HEK293 (cell line): ENCODE results near the gene NAPSA.
A peak's percentile ranks its signal among the peaks of the same experiment; 100 is the strongest.

ENCODE experiments used
- BCL11B ChIP-seq: fragments of 450-650 bp; formaldehyde crosslinking; IDR thresholded peaks from 2 replicates; pipeline ENCODE4 v1.5.1; 2016; ENCODE audit warnings: low read depth, missing biosample characterization, missing genetic modification characterization
- EGR2 ChIP-seq: fragments of 450-650 bp; formaldehyde crosslinking; IDR thresholded peaks from 2 replicates; pipeline ENCODE4 v1.5.1; 2016; ENCODE audit warnings: low read depth, missing biosample characterization, missing genetic modification characterization
- GFI1B ChIP-seq: fragments of 450-650 bp; formaldehyde crosslinking; IDR thresholded peaks from 2 replicates; pipeline ENCODE4 v1.5.1; 2016; ENCODE audit warnings: missing biosample characterization, missing genetic modification characterization
- IKZF3 ChIP-seq: fragments of 450-650 bp; IDR thresholded peaks from 2 replicates; pipeline ENCODE4 v1.5.0; 2018; ENCODE audit warnings: missing biosample characterization, mild to moderate bottlenecking, missing genetic modification characterization, moderate library complexity
- SP2 ChIP-seq: fragments of 450-650 bp; formaldehyde crosslinking; IDR thresholded peaks from 2 replicates; pipeline ENCODE4 v1.5.1; 2016; ENCODE audit warnings: missing biosample characterization, missing genetic modification characterization
- TRIM28 ChIP-seq: IDR thresholded peaks from 2 replicates; pipeline ENCODE4 v1.6.1; 2011; ENCODE audit warnings: low read length, control low read depth, borderline replicate concordance
- ZNF114 ChIP-seq: fragments of 450-650 bp; formaldehyde crosslinking; IDR thresholded peaks from 2 replicates; pipeline ENCODE4 v1.5.0; 2017; ENCODE audit warnings: missing biosample characterization, missing genetic modification characterization
- ZNF138 ChIP-seq: fragments of 450-650 bp; formaldehyde crosslinking; IDR thresholded peaks from 2 replicates; pipeline ENCODE4 v1.5.1; 2016; ENCODE audit warnings: missing biosample characterization, missing genetic modification characterization, borderline replicate concordance
- ZNF174 ChIP-seq: fragments of 450-650 bp; formaldehyde crosslinking; IDR thresholded peaks from 2 replicates; pipeline ENCODE4 v1.5.0; 2017; ENCODE audit warnings: missing biosample characterization, mild to moderate bottlenecking, missing genetic modification characterization
- ZNF175 ChIP-seq: fragments of 450-650 bp; formaldehyde crosslinking; IDR thresholded peaks from 2 replicates; pipeline ENCODE4 v1.5.1; 2016; ENCODE audit warnings: missing biosample characterization, missing genetic modification characterization
- ZNF221 ChIP-seq: fragments of 450-650 bp; formaldehyde crosslinking; IDR thresholded peaks from 2 replicates; pipeline ENCODE4 v1.5.1; 2017; ENCODE audit warnings: missing biosample characterization, missing genetic modification characterization, borderline replicate concordance
- ZNF223 ChIP-seq: fragments of 450-650 bp; formaldehyde crosslinking; IDR thresholded peaks from 2 replicates; pipeline ENCODE4 v1.5.1; 2016; ENCODE audit warnings: missing biosample characterization, missing genetic modification characterization
- ZNF266 ChIP-seq: fragments of 450-650 bp; formaldehyde crosslinking; IDR thresholded peaks from 2 replicates; pipeline ENCODE4 v1.5.1; 2016; ENCODE audit warnings: missing biosample characterization, missing genetic modification characterization, low read depth
- ZNF311 ChIP-seq: fragments of 450-650 bp; formaldehyde crosslinking; IDR thresholded peaks from 2 replicates; pipeline ENCODE4 v1.5.1; 2017; ENCODE audit warnings: missing biosample characterization, missing genetic modification characterization, borderline replicate concordance
- ZNF350 ChIP-seq: fragments of 450-650 bp; formaldehyde crosslinking; IDR thresholded peaks from 2 replicates; pipeline ENCODE4 v1.5.0; 2017; ENCODE audit warnings: missing biosample characterization, mild to moderate bottlenecking, missing genetic modification characterization
- ZNF433 ChIP-seq: fragments of 450-650 bp; formaldehyde crosslinking; IDR thresholded peaks from 2 replicates; pipeline ENCODE4 v1.5.1; 2016; ENCODE audit warnings: missing biosample characterization, missing genetic modification characterization, low read depth
- ZNF623 ChIP-seq: fragments of 450-650 bp; formaldehyde crosslinking; IDR thresholded peaks from 2 replicates; pipeline ENCODE4 v1.5.1; 2016; ENCODE audit warnings: missing biosample characterization, missing genetic modification characterization
- ZNF626 ChIP-seq: fragments of 450-650 bp; sonication (Bioruptor Pico); formaldehyde crosslinking; IDR thresholded peaks from 2 replicates; pipeline ENCODE4 v1.5.1; 2018; ENCODE audit warnings: missing biosample characterization, missing genetic modification characterization, inconsistent platforms
- ZNF629 ChIP-seq: fragments of 450-650 bp; formaldehyde crosslinking; IDR thresholded peaks from 2 replicates; pipeline ENCODE4 v1.5.1; 2017; ENCODE audit warnings: missing biosample characterization, missing genetic modification characterization
- ZNF658 ChIP-seq: fragments of 450-650 bp; formaldehyde crosslinking; IDR thresholded peaks from 2 replicates; pipeline ENCODE4; 2016; ENCODE audit warnings: missing biosample characterization, missing genetic modification characterization
- ZNF660 ChIP-seq: fragments of 450-650 bp; IDR thresholded peaks from 2 replicates; pipeline ENCODE4 v1.5.1; 2018; ENCODE audit warnings: missing biosample characterization, mild to moderate bottlenecking, missing genetic modification characterization
- ZNF707 ChIP-seq: fragments of 450-650 bp; formaldehyde crosslinking; IDR thresholded peaks from 2 replicates; pipeline ENCODE4 v1.5.1; 2016; ENCODE audit warnings: missing biosample characterization, missing genetic modification characterization
- ZNF777 ChIP-seq: fragments of 450-650 bp; formaldehyde crosslinking; IDR thresholded peaks from 2 replicates; pipeline ENCODE4 v1.5.1; 2017; ENCODE audit warnings: missing biosample characterization, missing genetic modification characterization, borderline replicate concordance
- ZNF830 ChIP-seq: fragments of 450-650 bp; IDR thresholded peaks from 2 replicates; pipeline ENCODE4 v1.5.0; 2018; ENCODE audit warnings: missing biosample characterization, missing genetic modification characterization, low read depth, mild to moderate bottlenecking, moderate library complexity
- ZSCAN30 ChIP-seq: fragments of 450-650 bp; IDR thresholded peaks from 2 replicates; pipeline ENCODE4 v1.5.1; 2018; ENCODE audit warnings: missing biosample characterization, mild to moderate bottlenecking, missing genetic modification characterization, moderate library complexity
- TF ChIP-seq, protein P1 (sequence below): fragments of 450-650 bp; formaldehyde crosslinking; IDR thresholded peaks from 2 replicates; pipeline ENCODE4 v1.5.1; 2016; ENCODE audit warnings: missing biosample characterization, missing genetic modification characterization
- TF ChIP-seq, protein P2 (sequence below): sonication (generic); formaldehyde crosslinking; IDR thresholded peaks from 2 replicates; pipeline ENCODE4 v1.8.1; 2022; ENCODE audit warnings: mild to moderate bottlenecking, moderate library complexity, missing genetic modification reagents
- TF ChIP-seq, protein P3 (sequence below): fragments of 450-650 bp; formaldehyde crosslinking; IDR thresholded peaks from 2 replicates; pipeline ENCODE4 v1.5.1; 2017; ENCODE audit warnings: missing biosample characterization, mild to moderate bottlenecking, missing genetic modification characterization, moderate library complexity
- TF ChIP-seq, protein P4 (sequence below): fragments of 450-650 bp; formaldehyde crosslinking; IDR thresholded peaks from 2 replicates; pipeline ENCODE4 v1.5.1; 2016; ENCODE audit warnings: missing biosample characterization, missing genetic modification characterization
- TF ChIP-seq, protein P5 (sequence below): fragments of 450-650 bp; formaldehyde crosslinking; IDR thresholded peaks from 2 replicates; pipeline ENCODE4 v1.5.1; 2017; ENCODE audit warnings: missing biosample characterization, missing genetic modification characterization

Gene NAPSA

DNA sequence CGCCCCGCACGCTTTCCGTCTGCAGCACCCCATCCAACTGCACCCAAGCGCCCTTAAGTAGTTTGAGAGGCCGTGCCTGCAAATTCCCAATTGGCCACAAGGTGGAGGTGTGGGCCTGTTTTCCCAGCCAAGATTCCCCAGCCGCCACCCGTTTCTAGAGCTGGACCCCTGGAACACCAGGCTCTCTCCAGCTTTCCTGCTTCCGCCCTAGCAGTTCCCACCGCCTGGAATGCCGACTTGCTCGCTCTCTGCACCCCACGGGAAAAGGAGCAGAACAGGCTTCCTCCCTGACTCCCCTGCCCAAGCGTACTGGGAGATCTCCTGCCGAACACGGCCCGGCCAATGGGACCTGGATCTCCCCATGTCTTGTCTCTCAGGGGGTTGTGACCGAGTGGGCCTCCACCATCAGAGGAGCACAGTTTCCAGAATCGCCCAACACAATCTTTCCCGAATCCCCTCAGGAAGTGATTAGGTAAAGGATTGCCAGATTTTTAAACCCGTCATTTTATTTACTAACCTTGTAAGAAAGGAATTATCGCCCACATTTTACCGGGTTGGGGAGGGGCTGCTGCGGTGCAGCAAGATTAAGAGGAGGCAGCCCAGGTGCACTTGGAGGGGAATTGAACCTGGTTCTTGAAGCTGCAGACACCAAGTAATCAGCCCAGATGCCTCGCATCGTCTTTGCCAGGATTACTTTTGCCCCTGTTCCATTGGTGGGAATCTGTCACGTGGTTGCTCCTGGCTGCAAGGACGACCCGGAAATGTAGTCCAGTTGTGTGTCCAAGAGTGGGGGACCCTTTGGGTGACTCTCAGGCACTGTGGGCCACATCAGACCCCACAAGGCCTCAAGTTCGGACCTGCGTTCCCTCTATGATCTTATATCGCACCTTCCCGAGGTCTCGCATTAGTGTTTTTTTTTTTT lies 3.5 kb upstream of the NAPSA start (continued):
- TF ChIP-seq SP2 (tag by site-specific recombination) (no peak), TRIM28 (no peak), ZNF311 (tag by site-specific recombination) (no peak), ZNF658 (tag by site-specific recombination) (no peak), ZNF707 (tag by site-specific recombination) (no peak), ZNF830 (tag by site-specific recombination) (no peak), ZNF660 (peak; percentile 67; the same call in 1 of the 2 replicates), ZNF138 (tag by site-specific recombination) (no peak), ZNF433 (no peak), ZNF266 (tag by site-specific recombination) (no peak), ZNF623 (tag by site-specific recombination) (no peak), ZNF350 (tag by site-specific recombination) (no peak), ZNF223 (tag by site-specific recombination) (no peak), ZNF221 (tag by site-specific recombination) (no peak), BCL11B (tag by site-specific recombination) (no peak), ZNF114 (tag by site-specific recombination) (no peak), ZNF174 (tag by site-specific recombination) (no peak), GFI1B (tag by site-specific recombination) (no peak), ZSCAN30 (tag by site-specific recombination) (no peak), EGR2 (tag by site-specific recombination) (no peak), ZNF626 (no peak), ZNF629 (no peak), ZNF175 (tag by site-specific recombination) (no peak), ZNF777 (tag by site-specific recombination) (no peak), IKZF3 (tag by site-specific recombination) (peak; percentile 97)
- TF ChIP-seq, protein P1, sequence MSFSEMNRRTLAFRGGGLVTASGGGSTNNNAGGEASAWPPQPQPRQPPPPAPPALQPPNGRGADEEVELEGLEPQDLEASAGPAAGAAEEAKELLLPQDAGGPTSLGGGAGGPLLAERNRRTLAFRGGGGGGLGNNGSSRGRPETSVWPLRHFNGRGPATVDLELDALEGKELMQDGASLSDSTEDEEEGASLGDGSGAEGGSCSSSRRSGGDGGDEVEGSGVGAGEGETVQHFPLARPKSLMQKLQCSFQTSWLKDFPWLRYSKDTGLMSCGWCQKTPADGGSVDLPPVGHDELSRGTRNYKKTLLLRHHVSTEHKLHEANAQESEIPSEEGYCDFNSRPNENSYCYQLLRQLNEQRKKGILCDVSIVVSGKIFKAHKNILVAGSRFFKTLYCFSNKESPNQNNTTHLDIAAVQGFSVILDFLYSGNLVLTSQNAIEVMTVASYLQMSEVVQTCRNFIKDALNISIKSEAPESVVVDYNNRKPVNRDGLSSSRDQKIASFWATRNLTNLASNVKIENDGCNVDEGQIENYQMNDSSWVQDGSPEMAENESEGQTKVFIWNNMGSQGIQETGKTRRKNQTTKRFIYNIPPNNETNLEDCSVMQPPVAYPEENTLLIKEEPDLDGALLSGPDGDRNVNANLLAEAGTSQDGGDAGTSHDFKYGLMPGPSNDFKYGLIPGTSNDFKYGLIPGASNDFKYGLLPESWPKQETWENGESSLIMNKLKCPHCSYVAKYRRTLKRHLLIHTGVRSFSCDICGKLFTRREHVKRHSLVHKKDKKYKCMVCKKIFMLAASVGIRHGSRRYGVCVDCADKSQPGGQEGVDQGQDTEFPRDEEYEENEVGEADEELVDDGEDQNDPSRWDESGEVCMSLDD (tag by site-specific recombination) = peak; percentile 72
- TF ChIP-seq, protein P2, sequence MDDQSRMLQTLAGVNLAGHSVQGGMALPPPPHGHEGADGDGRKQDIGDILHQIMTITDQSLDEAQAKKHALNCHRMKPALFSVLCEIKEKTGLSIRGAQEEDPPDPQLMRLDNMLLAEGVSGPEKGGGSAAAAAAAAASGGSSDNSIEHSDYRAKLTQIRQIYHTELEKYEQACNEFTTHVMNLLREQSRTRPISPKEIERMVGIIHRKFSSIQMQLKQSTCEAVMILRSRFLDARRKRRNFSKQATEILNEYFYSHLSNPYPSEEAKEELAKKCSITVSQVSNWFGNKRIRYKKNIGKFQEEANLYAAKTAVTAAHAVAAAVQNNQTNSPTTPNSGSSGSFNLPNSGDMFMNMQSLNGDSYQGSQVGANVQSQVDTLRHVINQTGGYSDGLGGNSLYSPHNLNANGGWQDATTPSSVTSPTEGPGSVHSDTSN = no peak
- TF ChIP-seq, protein P3, sequence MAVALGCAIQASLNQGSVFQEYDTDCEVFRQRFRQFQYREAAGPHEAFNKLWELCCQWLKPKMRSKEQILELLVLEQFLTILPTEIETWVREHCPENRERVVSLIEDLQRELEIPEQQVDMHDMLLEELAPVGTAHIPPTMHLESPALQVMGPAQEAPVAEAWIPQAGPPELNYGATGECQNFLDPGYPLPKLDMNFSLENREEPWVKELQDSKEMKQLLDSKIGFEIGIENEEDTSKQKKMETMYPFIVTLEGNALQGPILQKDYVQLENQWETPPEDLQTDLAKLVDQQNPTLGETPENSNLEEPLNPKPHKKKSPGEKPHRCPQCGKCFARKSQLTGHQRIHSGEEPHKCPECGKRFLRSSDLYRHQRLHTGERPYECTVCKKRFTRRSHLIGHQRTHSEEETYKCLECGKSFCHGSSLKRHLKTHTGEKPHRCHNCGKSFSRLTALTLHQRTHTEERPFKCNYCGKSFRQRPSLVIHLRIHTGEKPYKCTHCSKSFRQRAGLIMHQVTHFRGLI (tag by site-specific recombination) = 0 out of 2 replicates have a peak, but pooled peaks have one; percentile 25
- TF ChIP-seq, protein P4, sequence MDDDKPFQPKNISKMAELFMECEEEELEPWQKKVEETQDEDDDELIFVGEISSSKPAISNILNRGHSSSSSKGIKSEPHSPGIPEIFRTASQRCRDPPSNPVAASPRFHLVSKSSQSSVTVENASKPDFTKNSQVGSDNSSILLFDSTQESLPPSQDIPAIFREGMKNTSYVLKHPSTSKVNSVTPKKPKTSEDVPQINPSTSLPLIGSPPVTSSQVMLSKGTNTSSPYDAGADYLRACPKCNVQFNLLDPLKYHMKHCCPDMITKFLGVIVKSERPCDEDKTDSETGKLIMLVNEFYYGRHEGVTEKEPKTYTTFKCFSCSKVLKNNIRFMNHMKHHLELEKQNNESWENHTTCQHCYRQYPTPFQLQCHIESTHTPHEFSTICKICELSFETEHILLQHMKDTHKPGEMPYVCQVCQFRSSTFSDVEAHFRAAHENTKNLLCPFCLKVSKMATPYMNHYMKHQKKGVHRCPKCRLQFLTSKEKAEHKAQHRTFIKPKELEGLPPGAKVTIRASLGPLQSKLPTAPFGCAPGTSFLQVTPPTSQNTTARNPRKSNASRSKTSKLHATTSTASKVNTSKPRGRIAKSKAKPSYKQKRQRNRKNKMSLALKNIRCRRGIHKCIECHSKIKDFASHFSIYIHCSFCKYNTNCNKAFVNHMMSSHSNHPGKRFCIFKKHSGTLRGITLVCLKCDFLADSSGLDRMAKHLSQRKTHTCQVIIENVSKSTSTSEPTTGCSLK = no peak
- TF ChIP-seq, protein P5, sequence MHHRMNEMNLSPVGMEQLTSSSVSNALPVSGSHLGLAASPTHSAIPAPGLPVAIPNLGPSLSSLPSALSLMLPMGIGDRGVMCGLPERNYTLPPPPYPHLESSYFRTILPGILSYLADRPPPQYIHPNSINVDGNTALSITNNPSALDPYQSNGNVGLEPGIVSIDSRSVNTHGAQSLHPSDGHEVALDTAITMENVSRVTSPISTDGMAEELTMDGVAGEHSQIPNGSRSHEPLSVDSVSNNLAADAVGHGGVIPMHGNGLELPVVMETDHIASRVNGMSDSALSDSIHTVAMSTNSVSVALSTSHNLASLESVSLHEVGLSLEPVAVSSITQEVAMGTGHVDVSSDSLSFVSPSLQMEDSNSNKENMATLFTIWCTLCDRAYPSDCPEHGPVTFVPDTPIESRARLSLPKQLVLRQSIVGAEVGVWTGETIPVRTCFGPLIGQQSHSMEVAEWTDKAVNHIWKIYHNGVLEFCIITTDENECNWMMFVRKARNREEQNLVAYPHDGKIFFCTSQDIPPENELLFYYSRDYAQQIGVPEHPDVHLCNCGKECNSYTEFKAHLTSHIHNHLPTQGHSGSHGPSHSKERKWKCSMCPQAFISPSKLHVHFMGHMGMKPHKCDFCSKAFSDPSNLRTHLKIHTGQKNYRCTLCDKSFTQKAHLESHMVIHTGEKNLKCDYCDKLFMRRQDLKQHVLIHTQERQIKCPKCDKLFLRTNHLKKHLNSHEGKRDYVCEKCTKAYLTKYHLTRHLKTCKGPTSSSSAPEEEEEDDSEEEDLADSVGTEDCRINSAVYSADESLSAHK (tag by site-specific recombination) = 0 out of 2 replicates have a peak, but pooled peaks have one; percentile 12
